ENCODE data around the gene ALKBH5.

ALKBH5 gene

GRCh38 chr17:18190628-18191235, 7.1 kb downstream of the ALKBH5 start:
- peaks cover 82% of the 10 kb centered on the region for H3K36me3 ChIP-seq (ENCODE audit: low read depth)
- no peaks in the 10 kb centered on the region for H3K9me3 ChIP-seq (ENCODE audit: severe bottlenecking)
- H3K4me1 ChIP-seq (ENCODE audit: insufficient read depth, poor library complexity, severe bottlenecking) = peaks cover 12% of the 10 kb centered on the region
- no peak for DNase-seq (ENCODE audit: low spot score)
- H3K27ac ChIP-seq (ENCODE audit: poor library complexity, severe bottlenecking) = no peak overlapping the region
- no peak for TF ChIP-seq CTCF (IDR thresholded peaks at IDR 0.05; ENCODE audit: poor library complexity, severe bottlenecking)
- H3K4me3 ChIP-seq (ENCODE audit: severe bottlenecking) = no peak overlapping the region
- no peak for ATAC-seq (ENCODE audit: low read depth)
- H3K27me3 ChIP-seq (ENCODE audit: insufficient read depth, poor library complexity, severe bottlenecking) = no peaks in the 10 kb centered on the region

GRCh38 chr17:18191236-18191667, 7.6 kb downstream of the ALKBH5 start:
- DNase-seq (ENCODE audit: low spot score) = no peak
- peaks cover 12% of the 10 kb centered on the region for H3K4me1 ChIP-seq (ENCODE audit: insufficient read depth, poor library complexity, severe bottlenecking)
- no peak for TF ChIP-seq CTCF (IDR thresholded peaks at IDR 0.05; ENCODE audit: poor library complexity, severe bottlenecking)

GRCh38 chr17:18191967-18192366, 8.3 kb downstream of the ALKBH5 start:
- DNase-seq (ENCODE audit: low spot score) (no peak), ATAC-seq (ENCODE audit: low read depth) (no peak)
- peaks cover 82% of the 10 kb centered on the region for H3K36me3 ChIP-seq (ENCODE audit: low read depth)
- no peak overlapping the region for H3K4me3 ChIP-seq (ENCODE audit: severe bottlenecking)
- H3K27ac ChIP-seq (ENCODE audit: poor library complexity, severe bottlenecking) = no peak overlapping the region
- H3K4me1 ChIP-seq (ENCODE audit: insufficient read depth, poor library complexity, severe bottlenecking) = peaks cover 12% of the 10 kb centered on the region
- H3K27me3 ChIP-seq (ENCODE audit: insufficient read depth, poor library complexity, severe bottlenecking) = no peaks in the 10 kb centered on the region
- H3K9me3 ChIP-seq (ENCODE audit: severe bottlenecking) = no peaks in the 10 kb centered on the region
- peak; percentile 25 for TF ChIP-seq CTCF (IDR thresholded peaks at IDR 0.05; ENCODE audit: poor library complexity, severe bottlenecking)

More at GRCh38 chr17:18191236-18191667, 7.6 kb downstream of the ALKBH5 start:
- no peak overlapping the region for H3K27ac ChIP-seq (ENCODE audit: poor library complexity, severe bottlenecking)
- no peak for ATAC-seq (ENCODE audit: low read depth)
- H3K4me3 ChIP-seq (ENCODE audit: severe bottlenecking) = no peak overlapping the region
- peaks cover 82% of the 10 kb centered on the region for H3K36me3 ChIP-seq (ENCODE audit: low read depth)
- no peaks in the 10 kb centered on the region for H3K27me3 ChIP-seq (ENCODE audit: insufficient read depth, poor library complexity, severe bottlenecking)
- H3K9me3 ChIP-seq (ENCODE audit: severe bottlenecking) = no peaks in the 10 kb centered on the region

- DNase-seq (ENCODE audit: low spot score) = no peak
- no peak for TF ChIP-seq CTCF (IDR thresholded peaks at IDR 0.05; ENCODE audit: poor library complexity, severe bottlenecking)
- no peak overlapping the region for H3K27ac ChIP-seq (ENCODE audit: poor library complexity, severe bottlenecking)
- no peak for ATAC-seq (ENCODE audit: low read depth)
- peaks cover 80% of the 10 kb centered on the region for H3K36me3 ChIP-seq (ENCODE audit: low read depth)
- peaks cover 5% of the 10 kb centered on the region for H3K4me1 ChIP-seq (ENCODE audit: insufficient read depth, poor library complexity, severe bottlenecking)
- H3K4me3 ChIP-seq (ENCODE audit: severe bottlenecking) = no peak overlapping the region
- H3K27me3 ChIP-seq (ENCODE audit: insufficient read depth, poor library complexity, severe bottlenecking) = no peaks in the 10 kb centered on the region
- no peaks in the 10 kb centered on the region for H3K9me3 ChIP-seq (ENCODE audit: severe bottlenecking)
These were observed 10.8 kb downstream of the ALKBH5 start for GRCh38 chr17:18194394-18194793.

GRCh38 chr17:18194804-18195203, 11.2 kb downstream of the ALKBH5 start:
- peaks cover 5% of the 10 kb centered on the region for H3K4me1 ChIP-seq (ENCODE audit: insufficient read depth, poor library complexity, severe bottlenecking)
- DNase-seq (ENCODE audit: low spot score) = no peak
- H3K27ac ChIP-seq (ENCODE audit: poor library complexity, severe bottlenecking) = no peak overlapping the region
- H3K27me3 ChIP-seq (ENCODE audit: insufficient read depth, poor library complexity, severe bottlenecking) = no peaks in the 10 kb centered on the region
- no peaks in the 10 kb centered on the region for H3K9me3 ChIP-seq (ENCODE audit: severe bottlenecking)
- H3K4me3 ChIP-seq (ENCODE audit: severe bottlenecking) = no peak overlapping the region
- peaks cover 80% of the 10 kb centered on the region for H3K36me3 ChIP-seq (ENCODE audit: low read depth)
- ATAC-seq (ENCODE audit: low read depth) = no peak; the same call in 2 of the 3 replicates
- TF ChIP-seq CTCF (IDR thresholded peaks at IDR 0.05; ENCODE audit: poor library complexity, severe bottlenecking) = no peak

Measured in RWPE2 (cell line).